Fibroblast of the aortic adventitia (primary cell): Measurements from ENCODE around the gene CLEC5A. TPM values are rescaled to one million over a fixed set of nuclear protein-coding genes. Genes with fewer than 3 reads are reported as not detected.

Experiments
- DNase-seq: peaks from one replicate; pipeline ENCODE4 v3.0.0-alpha.2; 2010; ENCODE audit warnings: low read depth
- H3K4me3 ChIP-seq: 2 replicates; pipeline ENCODE4 v1.5.1; 2011; ENCODE audit warnings: low read depth, mild to moderate bottlenecking, control low read depth, low read length, moderate library complexity
- CTCF ChIP-seq: IDR thresholded peaks from 2 replicates; pipeline ENCODE4 v1.5.1; 2011; ENCODE audit warnings: mild to moderate bottlenecking, low read length, control low read depth, inconsistent platforms; ENCODE audit not compliant: insufficient read depth
- total RNA-seq: library from RNA; depleted of rRNA; stranded (reverse); fragments of >200 nt; gene quantifications from 2 replicates; pipeline ENCODE4 v1.2.3, GENCODE V29; 2012; ENCODE audit warnings: low replicate concordance

The CLEC5A gene
- total RNA-seq, 1 donor, result not detected

- H3K4me3 ChIP-seq, result no peak overlapping the region
- TF ChIP-seq CTCF, result no peak
- no peak for DNase-seq
These were observed 2.7 kb upstream of the CLEC5A start for GRCh38 chr7:141949451-141949850.

GRCh38 chr7:141949021-141949420 is 2.2 kb upstream of the CLEC5A start:
- H3K4me3 ChIP-seq, result no peak overlapping the region
- DNase-seq, result no peak
- no peak for TF ChIP-seq CTCF

GRCh38 chr7:141945356-141945755 is 1.4 kb downstream of the CLEC5A start:
- no peak for DNase-seq
- TF ChIP-seq CTCF, result no peak
- H3K4me3 ChIP-seq, result no peak overlapping the region

- no peak for TF ChIP-seq CTCF
- no peak overlapping the region for H3K4me3 ChIP-seq
- DNase-seq, result no peak
These were observed 2.0 kb downstream of the CLEC5A start for GRCh38 chr7:141944811-141945210.

- H3K4me3 ChIP-seq, result no peak overlapping the region
- DNase-seq, result no peak
- TF ChIP-seq CTCF, result no peak
These were observed 2.9 kb downstream of the CLEC5A start for GRCh38 chr7:141943846-141944245.

GRCh38 chr7:141941075-141941474 is 5.7 kb downstream of the CLEC5A start:
- no peak for TF ChIP-seq CTCF
- DNase-seq, result no peak
- no peak overlapping the region for H3K4me3 ChIP-seq

GRCh38 chr7:141930211-141930610 is 16.6 kb downstream of the CLEC5A start:
- TF ChIP-seq CTCF, result no peak
- DNase-seq, result no peak
- H3K4me3 ChIP-seq, result no peak overlapping the region
